GM21367 (cell line): ENCODE results near the gene BABAM1.

Experiments
- ATAC-seq: cut with Tn5 transposase; IDR thresholded peaks from one replicate; pipeline ENCODE4 v1.9.1; 2021; ENCODE audit not compliant: unreplicated experiment

The BABAM1 gene

GRCh38 chr19:17266975-17267788 lies at the start of gene BABAM1:
Gene BABAM1 (plus strand): TSS chr19:17267443. CDS start chr19:17268807, 1,364 bp downstream.
- peak; percentile 85 for ATAC-seq

GRCh38 chr19:17219286-17219685 lies 48.0 kb upstream of the BABAM1 start:
- no peak for ATAC-seq

GRCh38 chr19:17220207-17220758 lies 47.0 kb upstream of the BABAM1 start:
- ATAC-seq, result no peak

GRCh38 chr19:17225053-17225452 lies 42.2 kb upstream of the BABAM1 start:
- ATAC-seq, result no peak

GRCh38 chr19:17226002-17226933 lies 41.0 kb upstream of the BABAM1 start, which contains the start of gene OCEL1:
Gene OCEL1 (plus strand): TSS chr19:17226226. CDS start chr19:17226248, 22 bp downstream.
- peak; percentile 76 for ATAC-seq

GRCh38 chr19:17227798-17228367 lies 39.4 kb upstream of the BABAM1 start:
- ATAC-seq, result no peak

GRCh38 chr19:17229890-17230289 lies 37.4 kb upstream of the BABAM1 start:
- no peak for ATAC-seq

- no peak for ATAC-seq
Observed at GRCh38 chr19:17232258-17232657, 35.0 kb upstream of the BABAM1 start.

- no peak for ATAC-seq
Observed at GRCh38 chr19:17234911-17235299, 32.3 kb upstream of the BABAM1 start.

- no peak for ATAC-seq
Observed at GRCh38 chr19:17235300-17235970, 31.8 kb upstream of the BABAM1 start.

- no peak for ATAC-seq
Observed at GRCh38 chr19:17235971-17236777, 31.1 kb upstream of the BABAM1 start.

GRCh38 chr19:17236811-17237543 lies 30.3 kb upstream of the BABAM1 start:
- ATAC-seq, result no peak

- ATAC-seq, result no peak
Observed at GRCh38 chr19:17237747-17238706, 29.2 kb upstream of the BABAM1 start.

- no peak for ATAC-seq
Observed at GRCh38 chr19:17240062-17240752, 27.0 kb upstream of the BABAM1 start.

GRCh38 chr19:17240826-17241399 lies 26.3 kb upstream of the BABAM1 start:
- no peak for ATAC-seq

GRCh38 chr19:17242431-17243208 lies 24.6 kb upstream of the BABAM1 start:
- no peak for ATAC-seq
